MM.1S (cell line): Measurements from ENCODE around the gene HYCC1.

Source experiments
- DNase-seq: peaks from one replicate; pipeline ENCODE4 v3.0.0-alpha.2; 2015
- H2AFZ ChIP-seq: fragments of 300-600 bp; sonication (generic); 2 replicates; pipeline ENCODE4 v1.6.0; 2016; ENCODE audit warnings: antibody characterized with exemption, low read length
- H3F3A ChIP-seq: fragments of 300-600 bp; sonication (generic); 2 replicates; pipeline ENCODE4 v1.6.1; 2016; ENCODE audit warnings: mild to moderate bottlenecking, antibody characterized with exemption, low read length, moderate library complexity, mixed read lengths; ENCODE audit not compliant: insufficient read depth
- H3K27ac ChIP-seq: fragments of 300-600 bp; sonication (generic); 2 replicates; pipeline ENCODE4 v1.5.1; 2016; ENCODE audit warnings: mild to moderate bottlenecking, low read length
- H3K27me3 ChIP-seq: fragments of 300-600 bp; sonication (generic); replicated peaks from 2 replicates; pipeline ENCODE4 v1.6.0; 2016; ENCODE audit warnings: low read length; ENCODE audit not compliant: insufficient read depth
- H3K36me3 ChIP-seq: fragments of 300-600 bp; sonication (generic); replicated peaks from 2 replicates; pipeline ENCODE4 v1.6.1; 2016; ENCODE audit warnings: mild to moderate bottlenecking, low read length, mixed read lengths; ENCODE audit not compliant: insufficient read depth
- H3K4me1 ChIP-seq: fragments of 300-600 bp; sonication (generic); 2 replicates; pipeline ENCODE4 v1.6.1; 2016; ENCODE audit warnings: low read length, mixed read lengths
- H3K4me2 ChIP-seq: fragments of 300-600 bp; sonication (generic); 2 replicates; pipeline ENCODE4 v1.6.0; 2016; ENCODE audit warnings: low read depth, low read length
- H3K4me3 ChIP-seq: fragments of 300-600 bp; sonication (generic); 2 replicates; pipeline ENCODE4 v1.5.1; 2016; ENCODE audit warnings: low read length, mixed read lengths
- H3K79me2 ChIP-seq: fragments of 300-600 bp; sonication (generic); 2 replicates; pipeline ENCODE4 v1.6.1; 2016; ENCODE audit warnings: mixed run types, low read length, mixed read lengths
- H3K9ac ChIP-seq: fragments of 300-600 bp; sonication (generic); 2 replicates; pipeline ENCODE4 v1.6.1; 2016; ENCODE audit warnings: low read length, mixed read lengths
- H3K9me2 ChIP-seq: fragments of 300-600 bp; sonication (generic); replicated peaks from 2 replicates; pipeline ENCODE4 v1.6.1; 2016; ENCODE audit warnings: mild to moderate bottlenecking, low read length, mixed read lengths; ENCODE audit not compliant: insufficient read depth
- H3K9me3 ChIP-seq: fragments of 300-600 bp; sonication (generic); replicated peaks from 2 replicates; pipeline ENCODE4 v1.6.1; 2016; ENCODE audit warnings: mild to moderate bottlenecking, low read length, mixed read lengths; ENCODE audit not compliant: insufficient read depth
- H4K20me1 ChIP-seq: fragments of 300-600 bp; sonication (generic); 2 replicates; pipeline ENCODE4 v1.6.1; 2016; ENCODE audit warnings: mild to moderate bottlenecking, low read length, moderate library complexity, mixed read lengths; ENCODE audit not compliant: insufficient read depth
- CTCF ChIP-seq: fragments of 300-600 bp; sonication (generic); IDR thresholded peaks from 2 replicates; pipeline ENCODE4 v1.5.1; 2016; ENCODE audit warnings: antibody characterized with exemption, low read length, mixed read lengths
- EZH2 ChIP-seq: fragments of 300-600 bp; sonication (generic); optimal IDR thresholded peaks from 2 replicates; pipeline ENCODE3; 2017; ENCODE audit warnings: low read depth, mild to moderate bottlenecking, antibody characterized with exemption, low read length, mixed read lengths
- EZH2phosphoT487 ChIP-seq: fragments of 300-600 bp; sonication (generic); IDR thresholded peaks from 2 replicates; pipeline ENCODE4 v1.6.1; 2018; ENCODE audit warnings: antibody characterized with exemption, low read length

HYCC1 gene

DNA sequence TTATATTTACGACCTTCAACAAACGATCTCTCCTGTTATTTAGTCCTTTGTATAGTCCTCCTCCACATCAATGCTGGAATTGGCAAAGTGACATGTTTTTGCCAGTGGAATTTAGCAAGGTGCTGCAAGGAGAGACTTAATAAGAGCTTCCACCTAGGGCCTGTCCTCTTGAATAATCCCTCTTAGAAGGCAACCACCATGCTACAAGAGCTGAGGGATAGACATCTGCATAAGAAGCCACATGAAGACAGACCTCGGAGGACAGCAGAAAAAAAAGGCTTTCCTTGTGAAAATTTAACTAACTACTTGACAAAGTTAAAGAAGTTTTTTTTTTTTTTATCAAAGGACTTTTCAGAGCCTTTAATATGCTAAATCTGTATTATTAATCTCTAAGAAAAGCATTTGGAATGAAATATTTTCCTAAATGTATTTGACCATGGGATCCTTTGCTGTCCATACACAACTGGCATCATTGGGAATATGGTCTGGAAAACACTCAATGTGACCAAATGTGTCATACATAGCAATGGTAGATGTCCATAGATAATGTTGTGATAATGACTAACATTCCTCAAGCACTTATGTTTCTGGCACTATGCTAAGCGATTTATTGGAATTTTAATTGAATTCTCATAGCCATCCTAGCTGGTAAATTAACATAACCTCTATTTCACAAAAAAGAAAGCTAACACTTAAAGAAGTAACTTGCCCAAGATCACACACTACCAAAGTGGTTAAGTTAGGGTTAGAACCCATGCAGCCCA is 13.2 kb downstream of the HYCC1 start:
- Histone ChIP-seq H3K36me3 (0 out of 2 replicates have a peak, but pooled peaks cover 2% of the 10 kb centered on the region), H3K27ac (peak overlapping the region; percentile 50; the same call in 1 of the 2 replicates), H3F3A (peaks cover 24% of the 10 kb centered on the region), H3K9me2 (no peaks in the 10 kb centered on the region), H3K4me3 (peak overlapping the region; percentile 26; the same call in 1 of the 2 replicates), H3K9ac (no peak overlapping the region), H4K20me1 (no peaks in the 10 kb centered on the region), H2AFZ (no peak overlapping the region), H3K27me3 (no peaks in the 10 kb centered on the region), H3K9me3 (no peaks in the 10 kb centered on the region), H3K79me2 (peaks cover 89% of the 10 kb centered on the region), H3K4me1 (peaks cover 44% of the 10 kb centered on the region), H3K4me2 (peak overlapping the region; percentile 69)
- TF ChIP-seq EZH2phosphoT487 (no peak), CTCF (no peak), EZH2 (no peak)
- no peak for DNase-seq

- no peak for DNase-seq
- no peaks in the 10 kb centered on the region for H3K9me2 ChIP-seq
- H3K27me3 ChIP-seq, result no peaks in the 10 kb centered on the region
- H3K79me2 ChIP-seq, result peaks cover 89% of the 10 kb centered on the region
- H3K9ac ChIP-seq, result no peak overlapping the region
- H3K9me3 ChIP-seq, result no peaks in the 10 kb centered on the region
- H3F3A ChIP-seq, result peaks cover 39% of the 10 kb centered on the region
- no peak overlapping the region for H3K27ac ChIP-seq
- H2AFZ ChIP-seq, result no peak overlapping the region
- H3K4me3 ChIP-seq, result no peak overlapping the region
- H3K4me1 ChIP-seq, result peaks cover 44% of the 10 kb centered on the region
- TF ChIP-seq EZH2phosphoT487 (no peak), CTCF (no peak), EZH2 (no peak)
- no peaks in the 10 kb centered on the region for H4K20me1 ChIP-seq
- 0 out of 2 replicates have a peak, but pooled peaks cover 2% of the 10 kb centered on the region for H3K36me3 ChIP-seq
- no peak overlapping the region for H3K4me2 ChIP-seq
These were observed 15.4 kb downstream of the HYCC1 start for GRCh38 chr7:22998519-22998896.

DNA sequence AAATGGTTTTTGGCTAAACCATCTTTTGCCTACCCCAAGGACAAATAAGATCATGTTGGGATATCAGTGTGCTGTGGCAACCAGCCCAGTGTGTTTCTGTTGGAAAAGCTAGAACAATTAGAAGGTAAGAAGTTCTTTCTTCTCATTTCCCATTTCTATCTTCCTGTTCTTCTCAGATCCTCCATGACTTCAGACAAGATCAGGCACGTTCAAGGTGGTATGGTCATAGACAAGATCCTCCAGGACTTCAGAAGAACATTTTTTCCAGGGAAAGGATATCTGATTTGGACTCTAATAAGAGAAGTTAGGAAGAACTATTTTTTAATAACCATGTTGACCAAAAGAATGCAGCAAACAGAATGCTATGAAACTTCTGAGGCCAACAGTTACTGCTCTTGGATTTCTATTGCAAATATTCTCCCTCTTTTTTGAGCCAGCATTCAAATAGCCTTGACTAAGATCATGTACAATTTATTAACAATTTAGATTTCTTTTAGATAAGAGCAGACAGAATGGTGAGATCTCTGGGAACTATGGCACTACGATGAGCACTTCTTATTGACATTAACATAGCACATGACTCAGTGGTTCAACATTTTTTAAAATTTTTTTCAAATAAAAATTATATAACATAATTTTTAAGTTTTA is 15.9 kb downstream of the HYCC1 start:
- Histone ChIP-seq H3K27me3 (no peaks in the 10 kb centered on the region), H3K9me3 (no peaks in the 10 kb centered on the region), H3K4me1 (peaks cover 42% of the 10 kb centered on the region), H3F3A (peaks cover 39% of the 10 kb centered on the region), H3K79me2 (peaks cover 85% of the 10 kb centered on the region), H4K20me1 (no peaks in the 10 kb centered on the region), H3K36me3 (0 out of 2 replicates have a peak, but pooled peaks cover 2% of the 10 kb centered on the region), H2AFZ (no peak overlapping the region), H3K9ac (no peak overlapping the region), H3K9me2 (no peaks in the 10 kb centered on the region), H3K27ac (no peak overlapping the region), H3K4me2 (no peak overlapping the region), H3K4me3 (no peak overlapping the region)
- no peak for DNase-seq
- TF ChIP-seq EZH2 (no peak), EZH2phosphoT487 (no peak), CTCF (no peak)
